A204.1 (cell line): ENCODE data around the gene GBP2.
"Not testable (repeated sequence)": the region's sequence is repeated elsewhere in the genome, so short reads cannot be mapped to it uniquely, and the experiment has no call there.

Experiments used
- FAIRE-seq: peaks from 2 replicates; lab custom pipeline; 2012; peaks lifted over from hg19 to GRCh38; lab: Jason Lieb, UNC

Gene GBP2

GRCh38 chr1:89126602-89127565, 970 bp upstream of the GBP2 start:
- not testable (repeated sequence) for FAIRE-seq

- FAIRE-seq: no peak
Observed at GRCh38 chr1:89125240-89125912, 538 bp downstream of the GBP2 start.

- FAIRE-seq: no peak
Observed at GRCh38 chr1:89121641-89122040, 4.3 kb downstream of the GBP2 start.

DNA sequence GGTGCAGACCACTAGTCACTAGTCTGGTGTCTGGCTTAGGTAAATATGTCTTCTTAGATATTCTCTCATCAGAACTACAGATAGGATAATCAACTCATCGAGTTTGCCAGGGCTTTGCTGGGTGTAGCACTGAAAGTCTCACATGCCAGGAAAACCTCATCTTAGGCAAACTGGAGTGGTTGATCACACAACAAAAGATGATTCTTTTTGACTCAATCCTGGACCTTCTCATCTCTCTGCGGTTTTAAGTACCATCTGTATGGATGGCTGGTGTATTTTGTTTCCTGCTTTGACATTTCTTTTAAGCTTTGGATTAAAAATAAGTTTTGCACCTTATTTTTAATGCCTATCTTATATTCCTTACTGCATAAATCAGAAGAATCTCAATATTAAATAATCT, 11.3 kb downstream of the GBP2 start:
- FAIRE-seq: no peak

- FAIRE-seq: no peak
Observed at GRCh38 chr1:89112871-89113613, 12.9 kb downstream of the GBP2 start.

DNA sequence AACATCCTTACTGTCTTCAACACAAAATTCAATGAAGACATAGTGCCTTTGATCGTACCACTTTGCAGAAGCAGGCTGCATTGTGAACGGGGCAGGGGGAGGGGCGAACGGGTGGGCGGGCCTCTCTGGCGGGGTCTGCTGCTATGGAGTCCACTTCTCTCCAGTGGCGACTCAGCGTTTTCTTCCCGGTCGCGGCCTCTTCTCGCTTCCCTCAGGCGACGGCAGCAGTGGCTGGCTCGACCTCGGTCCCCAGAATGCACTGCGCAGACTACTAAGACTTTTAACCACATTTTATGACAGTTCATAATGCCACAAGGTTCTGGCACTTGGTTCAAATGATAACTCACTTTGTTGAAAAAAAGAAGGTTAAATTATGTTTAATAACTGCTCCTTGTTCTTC, 21.2 kb downstream of the GBP2 start:
- FAIRE-seq: no peak

DNA sequence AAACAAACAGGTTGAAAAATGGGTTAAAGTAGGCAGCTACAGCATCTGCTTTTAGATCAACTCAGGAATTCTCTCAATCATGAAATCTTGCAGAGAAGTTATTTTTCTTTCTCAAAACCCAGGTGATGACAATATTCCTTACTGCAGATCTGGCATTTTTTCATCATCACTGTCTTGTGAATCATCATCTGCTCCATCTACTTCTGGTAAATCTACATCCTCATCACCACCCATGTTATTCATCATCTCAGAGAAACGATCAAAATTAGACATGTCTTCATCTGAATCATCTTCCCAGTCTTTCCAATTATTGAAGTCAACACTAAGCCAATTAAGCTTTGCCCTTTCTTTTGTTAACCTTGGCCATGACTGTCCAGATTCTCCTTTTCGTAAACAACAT, 21.8 kb downstream of the GBP2 start:
- FAIRE-seq: no peak

- FAIRE-seq: no peak
Observed at GRCh38 chr1:89102021-89102420, 23.9 kb downstream of the GBP2 start.

- no peak for FAIRE-seq
Observed at GRCh38 chr1:89100412-89100811, 25.5 kb downstream of the GBP2 start.

DNA sequence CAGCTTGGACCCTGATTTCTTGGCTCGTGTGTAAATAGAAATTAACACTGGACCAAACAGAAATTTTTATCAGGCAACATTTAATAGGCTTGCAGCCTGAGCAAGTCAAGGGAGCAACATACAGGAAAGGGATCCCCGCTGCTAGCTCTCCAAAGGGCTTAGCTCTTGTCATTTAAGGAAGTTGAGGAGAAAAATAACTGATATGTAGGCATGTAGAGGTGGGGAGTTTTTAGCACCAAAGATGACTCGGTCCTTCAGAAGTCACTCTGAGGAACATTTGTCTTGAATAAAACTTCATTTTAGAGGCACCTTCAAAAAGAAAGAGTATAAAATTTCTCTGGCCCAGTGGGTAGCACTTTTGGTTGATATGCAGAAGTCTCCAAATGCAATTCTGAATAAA, 27.1 kb downstream of the GBP2 start:
- no peak for FAIRE-seq

GRCh38 chr1:89095737-89096136, 30.2 kb downstream of the GBP2 start:
- no peak for FAIRE-seq

DNA sequence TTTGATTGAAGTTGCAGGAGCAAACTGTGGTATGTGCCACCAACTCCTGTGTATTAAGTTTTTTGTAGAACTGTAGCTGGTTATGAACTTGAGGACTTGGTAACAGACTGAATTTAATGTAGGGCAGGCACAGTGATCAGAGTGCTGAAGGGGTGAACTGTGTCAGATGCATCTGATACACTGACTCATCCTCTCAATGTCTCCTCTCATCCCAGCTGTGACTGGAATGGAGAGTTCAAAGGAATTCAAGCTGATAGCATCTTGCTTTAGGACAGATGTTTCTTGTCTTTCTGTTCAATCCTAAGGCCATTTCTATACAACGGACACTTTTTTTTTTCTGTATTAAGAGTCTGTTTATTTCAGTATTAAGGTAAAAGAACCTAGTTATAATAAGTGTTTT, 36.0 kb downstream of the GBP2 start:
- no peak for FAIRE-seq

DNA sequence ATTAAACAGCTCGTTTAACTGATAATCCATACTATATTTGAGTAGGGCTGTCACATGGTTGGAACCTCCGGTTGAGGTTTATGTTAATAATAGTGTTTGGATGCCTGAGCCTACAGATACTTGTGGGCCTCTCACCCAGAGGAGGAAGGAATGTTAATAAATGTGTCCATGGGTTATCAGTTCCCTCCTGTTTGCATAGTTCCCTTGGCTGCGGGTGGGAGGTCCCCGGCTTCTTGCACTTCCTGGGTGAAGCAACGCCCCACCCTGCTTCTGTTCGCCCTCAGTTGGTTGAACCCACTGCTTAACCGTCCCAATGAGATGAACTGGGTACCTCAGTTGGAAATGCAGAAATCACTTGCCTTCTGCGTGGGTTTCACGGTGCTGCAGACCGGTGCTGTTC, 37.3 kb downstream of the GBP2 start:
- no peak for FAIRE-seq

DNA sequence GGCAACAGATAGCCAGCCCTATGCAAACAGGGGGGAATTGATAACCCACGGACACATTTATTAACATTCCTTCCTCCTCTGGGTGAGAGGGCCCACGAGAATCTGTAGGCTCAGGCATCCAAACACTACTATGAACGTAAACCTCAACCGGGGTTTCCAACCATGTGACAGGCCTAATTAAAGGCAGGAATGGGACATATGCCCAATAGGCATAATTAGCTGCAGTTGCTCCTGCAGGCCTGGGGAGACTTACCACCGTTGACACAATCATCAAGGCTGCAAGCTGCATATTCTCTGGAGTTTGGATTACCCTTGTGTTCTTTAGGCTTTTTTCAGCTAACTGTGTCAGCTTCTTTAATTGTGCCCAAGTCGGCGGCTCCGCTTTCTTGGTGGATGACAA, 38.7 kb downstream of the GBP2 start:
- no peak for FAIRE-seq

DNA sequence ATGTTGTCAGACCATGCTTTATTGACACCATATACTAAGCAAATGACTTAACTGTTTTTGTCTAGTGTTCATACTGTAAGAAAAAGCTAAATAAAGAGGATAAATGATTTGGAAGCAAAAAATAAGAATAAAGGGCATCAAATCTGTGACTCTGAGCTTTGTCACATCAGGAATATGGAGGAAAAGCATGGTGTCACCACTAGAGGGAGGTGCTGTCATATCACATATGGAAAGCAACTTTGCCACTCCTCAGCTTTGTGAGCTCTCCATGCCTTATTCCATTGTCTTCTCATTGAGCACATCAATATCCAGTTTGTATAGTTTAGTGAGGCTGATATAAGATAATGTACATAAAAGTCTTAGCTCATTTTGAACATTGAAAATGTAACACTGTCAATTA, 40.1 kb downstream of the GBP2 start:
- FAIRE-seq: no peak

- FAIRE-seq: no peak
Observed at GRCh38 chr1:89081005-89081404, 44.9 kb downstream of the GBP2 start.

DNA sequence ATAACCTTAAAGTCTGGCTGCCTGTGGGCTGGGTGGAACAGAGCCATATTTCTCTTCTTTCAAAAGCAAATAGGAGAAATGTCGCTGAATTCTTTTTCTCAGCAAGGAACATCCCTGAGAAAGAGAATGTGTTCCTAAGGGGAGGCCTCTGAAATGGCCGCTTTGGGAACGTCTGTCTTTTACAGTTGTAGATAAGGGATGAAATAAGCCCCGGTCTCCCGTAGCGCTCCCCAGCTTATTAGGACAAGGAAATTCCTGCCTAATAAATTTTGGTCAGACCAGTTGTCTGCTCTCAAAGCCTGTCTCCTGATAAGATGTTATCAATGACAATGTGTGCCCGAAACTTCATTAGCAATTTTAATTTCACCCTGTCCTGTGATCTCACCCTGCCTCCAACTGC, 45.8 kb downstream of the GBP2 start:
- FAIRE-seq: not testable (repeated sequence)

DNA sequence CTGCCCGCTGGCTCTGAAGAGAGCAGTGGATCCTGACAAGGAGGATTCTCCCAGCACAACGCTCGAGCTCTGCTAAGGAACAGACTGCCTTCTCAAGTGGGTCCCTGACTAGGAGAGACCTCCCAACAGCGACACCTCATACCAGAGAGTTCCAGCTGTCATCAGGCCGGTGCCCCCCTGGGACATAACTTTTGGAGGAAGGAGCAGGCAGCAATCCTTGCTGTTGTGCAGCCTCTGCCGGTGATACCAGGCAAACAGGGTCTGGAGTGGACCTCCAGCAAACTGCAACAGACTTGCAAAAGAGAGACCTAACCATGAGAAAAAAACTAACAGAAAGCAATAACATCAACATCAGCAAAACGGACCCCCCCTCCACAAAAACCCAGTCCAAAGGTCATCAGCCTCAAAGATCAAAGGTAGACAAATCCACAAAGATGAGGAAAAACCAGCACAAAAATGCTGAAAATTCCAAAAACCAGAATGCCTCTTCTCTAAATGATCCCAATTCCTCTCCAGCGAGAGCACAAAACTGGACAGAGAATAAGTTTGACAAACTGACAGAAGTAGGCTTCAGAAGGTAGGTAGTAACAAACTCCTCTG, 53.3 kb downstream of the GBP2 start:
- FAIRE-seq: not testable (repeated sequence)

DNA sequence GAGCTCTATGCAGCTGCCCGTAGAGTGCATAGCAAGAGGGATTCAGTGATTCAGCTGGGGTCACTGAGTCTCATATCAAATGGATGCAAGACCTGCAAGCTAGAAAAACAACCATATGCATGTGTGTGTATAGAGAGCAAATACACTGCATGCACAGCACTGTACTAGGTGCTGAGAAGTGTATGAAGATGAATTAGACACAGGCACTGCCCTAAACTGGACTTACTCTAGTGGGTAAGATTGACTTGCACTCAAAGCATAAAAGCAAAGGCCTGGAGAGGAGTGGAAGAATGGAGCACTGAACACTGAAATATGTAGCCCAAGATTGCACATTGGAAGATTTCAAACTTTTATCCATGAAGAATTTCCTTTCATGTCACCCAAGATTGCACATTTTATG, 55.4 kb downstream of the GBP2 start:
- no peak for FAIRE-seq

DNA sequence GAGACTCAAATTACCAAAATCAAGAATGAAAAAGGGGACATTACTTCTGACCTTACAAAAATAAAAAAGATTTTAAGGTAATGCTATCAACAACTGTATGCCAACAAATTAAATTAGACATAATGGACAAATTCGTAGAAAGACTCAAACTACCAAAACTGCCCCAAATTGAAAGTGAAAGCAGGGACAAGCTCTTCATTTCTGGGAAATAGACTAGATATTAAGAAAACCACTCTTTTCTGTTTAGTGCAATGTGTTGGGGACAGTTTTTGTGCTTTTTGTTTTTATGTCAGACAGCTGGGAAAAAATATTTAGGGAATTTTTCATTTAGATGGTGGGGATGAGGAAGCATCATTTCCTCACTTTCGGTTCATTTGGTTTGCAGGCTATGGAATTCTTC, 56.0 kb downstream of the GBP2 start:
- peak; percentile 29 for FAIRE-seq

GRCh38 chr1:89068291-89068690, 57.6 kb downstream of the GBP2 start:
- FAIRE-seq: no peak

DNA sequence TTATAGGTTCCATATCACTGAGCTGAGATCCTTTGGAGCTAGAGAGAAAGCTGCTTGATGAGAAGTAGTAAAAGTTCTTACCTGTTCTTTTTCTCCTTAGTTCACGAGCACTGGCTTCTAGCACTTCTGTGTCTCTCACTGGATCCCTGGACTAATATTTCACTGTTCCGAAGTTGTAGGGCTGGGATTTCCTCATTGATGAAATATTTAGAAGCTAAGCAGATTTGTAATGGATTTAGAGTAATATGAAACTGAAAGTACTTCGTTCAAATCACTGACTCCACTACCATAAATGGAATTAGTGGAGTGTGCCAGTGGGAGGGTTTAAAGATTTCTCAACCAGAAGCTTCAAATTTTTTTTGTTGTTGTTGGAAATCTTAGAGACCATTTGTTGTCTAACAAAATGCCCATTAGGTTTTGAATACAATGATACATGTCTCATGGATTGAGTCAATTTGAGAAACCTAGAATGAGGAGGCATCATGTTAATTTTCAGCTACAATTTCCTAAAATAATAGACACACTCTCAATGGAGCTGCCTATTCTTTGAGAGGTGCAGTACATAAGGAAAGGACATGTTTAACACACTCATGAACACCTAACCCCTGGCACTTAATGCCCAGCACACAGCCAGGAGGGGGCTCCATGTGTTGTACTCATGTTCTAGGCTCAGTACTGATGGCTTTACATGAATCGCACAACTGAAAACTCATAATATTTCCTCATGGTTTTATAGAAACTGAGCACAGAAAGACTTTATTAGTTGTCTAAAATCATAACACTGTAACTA, 60.6 kb downstream of the GBP2 start, which contains the start of gene GBP1:
Gene GBP1 (minus strand): TSS at position 130 of the 790 bp plus-strand sequence. CDS start 1,974 bp downstream, outside the sequence.
- peak; percentile 97 for FAIRE-seq
